MCF 10A (cell line): Measurements from ENCODE around the gene RRP8. TPM values are rescaled to one million over a fixed set of nuclear protein-coding genes. Genes with fewer than 3 reads are reported as not detected.

ENCODE experiments used
- BruUV-seq: library from RNA; stranded (reverse); fragments of 400-500 nt; replicated peaks from 2 replicates; lab custom pipeline; 2021; lab: Mats Ljungman, UMichigan
- CTCF ChIA-PET: fragments of 300-600 bp; sonication (Branson Sonifier 250); formaldehyde crosslinking; extraction: SDS; loops from one replicate; lab custom pipeline; 2021; ENCODE audit warnings: antibody characterized with exemption, inconsistent platforms; lab: Yijun Ruan, JAX
- POLR2A ChIA-PET: fragments of 300-600, 350-650 bp; sonication (Branson Sonifier 250); formaldehyde crosslinking; extraction: SDS; loops from one replicate; lab custom pipeline; 2020; ENCODE audit warnings: antibody characterized with exemption, inconsistent platforms; lab: Yijun Ruan, JAX
- DNase-seq: peaks from one replicate; pipeline ENCODE4 v3.0.0-alpha.2; 2018; ENCODE audit not compliant: unreplicated experiment
- H3K27ac Mint-ChIP-seq: one replicate; pipeline ENCODE4 v1.8.0; 2022; ENCODE audit warnings: mild to moderate bottlenecking, low read depth, mixed read lengths; ENCODE audit not compliant: unreplicated experiment
- H3K27me3 Mint-ChIP-seq: one replicate; pipeline ENCODE4 v1.8.0; 2022; ENCODE audit warnings: mixed read lengths; ENCODE audit not compliant: insufficient read depth, unreplicated experiment
- H3K36me3 Mint-ChIP-seq: one replicate; pipeline ENCODE4 v1.8.0; 2022; ENCODE audit warnings: mild to moderate bottlenecking, moderate library complexity, mixed read lengths; ENCODE audit not compliant: insufficient read depth, unreplicated experiment
- H3K4me1 Mint-ChIP-seq: one replicate; pipeline ENCODE4 v1.8.0; 2022; ENCODE audit warnings: mixed read lengths; ENCODE audit not compliant: insufficient read depth, unreplicated experiment
- H3K4me3 Mint-ChIP-seq: one replicate; pipeline ENCODE4 v1.8.0; 2022; ENCODE audit warnings: mild to moderate bottlenecking, moderate library complexity, mixed read lengths; ENCODE audit not compliant: unreplicated experiment
- H3K9me3 Mint-ChIP-seq: one replicate; pipeline ENCODE4 v1.8.0; 2022; ENCODE audit warnings: mixed read lengths; ENCODE audit not compliant: unreplicated experiment
- CTCF ChIP-seq: fragments of 200-600 bp; IDR thresholded peaks from one replicate; pipeline ENCODE4 v1.8.0; 2022; ENCODE audit warnings: antibody characterized with exemption, mild to moderate bottlenecking; ENCODE audit not compliant: unreplicated experiment
- intact Hi-C: fragments of 100-400 bp; cut with micrococcal nuclease; formaldehyde crosslinking; loops from 2 replicates; pipeline ENCODE4 v1.14.1; 2022
- total RNA-seq: library from RNA; stranded (reverse); gene quantifications from 2 replicates; pipeline ENCODE4 v1.2.3, GENCODE V29; 2022

The RRP8 gene
- total RNA-seq, 1 experiment from 2014 or later = 27.6 TPM

GRCh38 chr11:6629892-6630631 lies 26.6 kb upstream of the RRP8 start:
- no peaks in the 10 kb centered on the region for H3K36me3 Mint-ChIP-seq
- BruUV-seq = no TSS peak
- intact Hi-C loops = no loop called here
- no peaks in the 10 kb centered on the region for H3K9me3 Mint-ChIP-seq
- DNase-seq = no peak
- no peak overlapping the region for H3K27ac Mint-ChIP-seq
- no peaks in the 10 kb centered on the region for H3K27me3 Mint-ChIP-seq
- no peaks in the 10 kb centered on the region for H3K4me1 Mint-ChIP-seq
- H3K4me3 Mint-ChIP-seq = no peak overlapping the region
- ChIA-PET CTCF (no interaction called here), POLR2A (interaction anchor here (1.3 kb wide), 1 partner anchor 11 kb away, joined by 3 read pairs; the partner anchor contains the start of gene TPP1)
- no peak for TF ChIP-seq CTCF

GRCh38 chr11:6629573-6629891 lies 26.1 kb upstream of the RRP8 start:
- H3K27me3 Mint-ChIP-seq = no peaks in the 10 kb centered on the region
- no peaks in the 10 kb centered on the region for H3K9me3 Mint-ChIP-seq
- no TSS peak for BruUV-seq
- no peak overlapping the region for H3K27ac Mint-ChIP-seq
- no peak for DNase-seq
- ChIA-PET POLR2A (interaction anchor here (1.3 kb wide), 1 partner anchor 10 kb away, joined by 3 read pairs; the partner anchor contains the start of gene TPP1), CTCF (no interaction called here)
- intact Hi-C loops = no loop called here
- H3K4me1 Mint-ChIP-seq = no peaks in the 10 kb centered on the region
- H3K36me3 Mint-ChIP-seq = no peaks in the 10 kb centered on the region
- no peak overlapping the region for H3K4me3 Mint-ChIP-seq
- no peak for TF ChIP-seq CTCF

GRCh38 chr11:6628526-6628925 lies 25.1 kb upstream of the RRP8 start:
- POLR2A ChIA-PET = no interaction called here
- Mint-ChIP-seq H3K36me3 (no peaks in the 10 kb centered on the region), H3K4me3 (no peak overlapping the region), H3K9me3 (no peaks in the 10 kb centered on the region), H3K4me1 (no peaks in the 10 kb centered on the region), H3K27me3 (no peaks in the 10 kb centered on the region), H3K27ac (no peak overlapping the region)
- CTCF ChIA-PET = no interaction called here
- intact Hi-C loops = no loop called here
- TF ChIP-seq CTCF = no peak
- BruUV-seq = no TSS peak
- DNase-seq = no peak

GRCh38 chr11:6627762-6628241 lies 24.4 kb upstream of the RRP8 start:
- H3K4me1 Mint-ChIP-seq = no peaks in the 10 kb centered on the region
- BruUV-seq = no TSS peak
- POLR2A ChIA-PET = interaction anchor here (0.8 kb wide), 1 partner anchor 10 kb away, joined by 3 read pairs; no protein-coding TSS in a partner anchor
- CTCF ChIA-PET = interaction anchor here (0.6 to 1.3 kb wide), 3 partner anchors 48 to 120 kb away, joined by 3 read pairs; no protein-coding TSS in a partner anchor
- intact Hi-C loops = no loop called here
- no peak overlapping the region for H3K27ac Mint-ChIP-seq
- H3K36me3 Mint-ChIP-seq = no peaks in the 10 kb centered on the region
- H3K4me3 Mint-ChIP-seq = peak overlapping the region; percentile 0
- TF ChIP-seq CTCF = no peak
- H3K9me3 Mint-ChIP-seq = no peaks in the 10 kb centered on the region
- DNase-seq = no peak
- no peaks in the 10 kb centered on the region for H3K27me3 Mint-ChIP-seq
